Body of pancreas (tissue), 4 donors: ENCODE measurements around the gene SIPA1L3.

Experiments used
- POLR2A ChIP-seq, 3 donors: fragments of 450-650 bp; IDR thresholded peaks; one replicate each; pipeline ENCODE4 v1.6.1; 2016; ENCODE audit warnings: antibody characterized with exemption in 3 of 3, mild to moderate bottlenecking in 2 of 3
- TF ChIP-seq, protein P1 (sequence below), 7 experiments: fragments of 450-650 bp in 4 of 7; fragments of 200-600 bp in 3 of 7; sonication (generic) in 3 of 7; IDR thresholded peaks; one replicate each; pipeline ENCODE4 v1.5.1; 2016 to 2019; ENCODE audit warnings: antibody characterized with exemption in 7 of 7

GRCh38 chr19:38045554-38046253 lies 138.7 kb downstream of the SIPA1L3 start:
- TF ChIP-seq, protein P1, sequence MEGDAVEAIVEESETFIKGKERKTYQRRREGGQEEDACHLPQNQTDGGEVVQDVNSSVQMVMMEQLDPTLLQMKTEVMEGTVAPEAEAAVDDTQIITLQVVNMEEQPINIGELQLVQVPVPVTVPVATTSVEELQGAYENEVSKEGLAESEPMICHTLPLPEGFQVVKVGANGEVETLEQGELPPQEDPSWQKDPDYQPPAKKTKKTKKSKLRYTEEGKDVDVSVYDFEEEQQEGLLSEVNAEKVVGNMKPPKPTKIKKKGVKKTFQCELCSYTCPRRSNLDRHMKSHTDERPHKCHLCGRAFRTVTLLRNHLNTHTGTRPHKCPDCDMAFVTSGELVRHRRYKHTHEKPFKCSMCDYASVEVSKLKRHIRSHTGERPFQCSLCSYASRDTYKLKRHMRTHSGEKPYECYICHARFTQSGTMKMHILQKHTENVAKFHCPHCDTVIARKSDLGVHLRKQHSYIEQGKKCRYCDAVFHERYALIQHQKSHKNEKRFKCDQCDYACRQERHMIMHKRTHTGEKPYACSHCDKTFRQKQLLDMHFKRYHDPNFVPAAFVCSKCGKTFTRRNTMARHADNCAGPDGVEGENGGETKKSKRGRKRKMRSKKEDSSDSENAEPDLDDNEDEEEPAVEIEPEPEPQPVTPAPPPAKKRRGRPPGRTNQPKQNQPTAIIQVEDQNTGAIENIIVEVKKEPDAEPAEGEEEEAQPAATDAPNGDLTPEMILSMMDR (IDR thresholded peaks at IDR 0.05): no peak
- TF ChIP-seq POLR2A (IDR thresholded peaks at IDR 0.05): no peak
